GM23338 (cell line): Measurements from ENCODE around the gene ARID1B. TPM values are rescaled to one million over a fixed set of nuclear protein-coding genes. Genes with fewer than 3 reads are reported as not detected.

ENCODE experiments used
- ATAC-seq: fragments of 200-7000 bp; cut with Tn5 transposase; 3 replicates; pipeline ENCODE4 v1.9.1; 2020
- DNase-seq: peaks from one replicate; pipeline ENCODE4 v3.0.0-alpha.2; 2015; ENCODE audit warnings: low spot score
- H2AFZ ChIP-seq: fragments of 200-600 bp; sonication (generic); 2 replicates; pipeline ENCODE4 v1.8.0; 2016; ENCODE audit warnings: antibody characterized with exemption, mild to moderate bottlenecking, moderate library complexity
- H3F3A ChIP-seq: fragments of 200-600 bp; sonication (generic); replicated peaks from 2 replicates; pipeline ENCODE4 v1.8.0; 2017; ENCODE audit warnings: antibody characterized with exemption, mixed run types, low read depth
- H3K27ac ChIP-seq: fragments of 200-600 bp; sonication (generic); 2 replicates; pipeline ENCODE4 v1.6.1; 2016; ENCODE audit warnings: low read depth
- H3K27me3 ChIP-seq: fragments of 200-600 bp; sonication (generic); 2 replicates; pipeline ENCODE4 v1.8.0; 2016; ENCODE audit warnings: mild to moderate bottlenecking, mixed run types, moderate library complexity; ENCODE audit not compliant: insufficient read depth
- H3K36me3 ChIP-seq: fragments of 200-600 bp; sonication (generic); 2 replicates; pipeline ENCODE4 v1.8.0; 2016; ENCODE audit warnings: mild to moderate bottlenecking; ENCODE audit not compliant: insufficient read depth
- H3K4me1 ChIP-seq: fragments of 200-600 bp; sonication (generic); 2 replicates; pipeline ENCODE4 v1.8.0; 2016; ENCODE audit warnings: mild to moderate bottlenecking, moderate library complexity; ENCODE audit not compliant: insufficient read depth
- H3K4me2 ChIP-seq: fragments of 200-600 bp; sonication (generic); 2 replicates; pipeline ENCODE4 v1.7.1; 2017; ENCODE audit warnings: mixed run types
- H3K4me3 ChIP-seq: fragments of 200-600 bp; sonication (generic); 2 replicates; pipeline ENCODE4 v1.6.1; 2016; ENCODE audit warnings: mixed run types
- H3K79me2 ChIP-seq: fragments of 200-600 bp; sonication (generic); replicated peaks from 2 replicates; pipeline ENCODE4 v1.8.0; 2017; ENCODE audit warnings: mild to moderate bottlenecking; ENCODE audit not compliant: insufficient read depth
- H3K9me2 ChIP-seq: fragments of 200-600 bp; sonication (generic); 2 replicates; pipeline ENCODE4 v1.8.0; 2017; ENCODE audit not compliant: insufficient read depth
- H4K20me1 ChIP-seq: fragments of 200-600 bp; sonication (generic); replicated peaks from 2 replicates; pipeline ENCODE4 v1.8.0; 2017; ENCODE audit warnings: mild to moderate bottlenecking; ENCODE audit not compliant: insufficient read depth
- H3K27ac Mint-ChIP-seq: 2 replicates; pipeline ENCODE4 v1.8.0; 2020; ENCODE audit warnings: inconsistent platforms, mild to moderate bottlenecking, moderate library complexity, mixed read lengths
- H3K27me3 Mint-ChIP-seq: 3 replicates; pipeline ENCODE4 v1.8.0; 2022; ENCODE audit warnings: low read depth, mild to moderate bottlenecking, moderate library complexity, mixed read lengths, inconsistent platforms; ENCODE audit not compliant: insufficient read depth, poor library complexity
- H3K36me3 Mint-ChIP-seq: 3 replicates; pipeline ENCODE4 v1.8.0; 2021; ENCODE audit warnings: low read depth, mild to moderate bottlenecking, inconsistent platforms, moderate library complexity, mixed read lengths
- H3K4me1 Mint-ChIP-seq: 3 replicates; pipeline ENCODE4 v1.8.0; 2020; ENCODE audit warnings: mild to moderate bottlenecking, inconsistent platforms, mixed read lengths
- H3K4me3 Mint-ChIP-seq: 3 replicates; pipeline ENCODE4 v1.8.0; 2021; ENCODE audit warnings: moderate library complexity, mild to moderate bottlenecking, inconsistent platforms, mixed read lengths
- H3K9me3 Mint-ChIP-seq: 3 replicates; pipeline ENCODE4 v1.8.0; 2020; ENCODE audit warnings: moderate library complexity, mild to moderate bottlenecking, inconsistent platforms, mixed read lengths
- CREB1 ChIP-seq: fragments of 250-450 bp; sonication (Bioruptor Pico); IDR thresholded peaks from 2 replicates; pipeline ENCODE4 v1.5.0; 2020; ENCODE audit warnings: low read depth, mild to moderate bottlenecking, moderate library complexity
- ETS1 ChIP-seq: IDR thresholded peaks from 2 replicates; pipeline ENCODE4 v1.6.1; 2016; ENCODE audit warnings: antibody characterized with exemption
- EZH2 ChIP-seq: fragments of 200-600 bp; sonication (generic); IDR thresholded peaks from one replicate; pipeline ENCODE4 v1.8.0; 2017; ENCODE audit warnings: antibody characterized with exemption, mild to moderate bottlenecking, low read depth; ENCODE audit not compliant: unreplicated experiment
- EZH2phosphoT487 ChIP-seq: fragments of 200-600 bp; sonication (generic); IDR thresholded peaks from one replicate; pipeline ENCODE4 v1.8.1; 2018; ENCODE audit warnings: antibody characterized with exemption; ENCODE audit not compliant: unreplicated experiment
- JUNB ChIP-seq: IDR thresholded peaks from one replicate; pipeline ENCODE4 v1.6.1; 2016; ENCODE audit warnings: antibody characterized with exemption; ENCODE audit not compliant: unreplicated experiment
- NANOG ChIP-seq: IDR thresholded peaks from 2 replicates; pipeline ENCODE4 v1.6.1; 2016; ENCODE audit warnings: antibody characterized with exemption, borderline replicate concordance
- POLR2AphosphoS5 ChIP-seq: IDR thresholded peaks from 2 replicates; pipeline ENCODE4 v1.6.1; 2016; ENCODE audit warnings: antibody characterized with exemption, low read depth
- REST ChIP-seq: IDR thresholded peaks from one replicate; pipeline ENCODE4 v1.6.1; 2018; ENCODE audit warnings: antibody characterized with exemption; ENCODE audit not compliant: unreplicated experiment
- STAT1 ChIP-seq: IDR thresholded peaks from one replicate; pipeline ENCODE4 v1.6.1; 2016; ENCODE audit warnings: antibody characterized with exemption; ENCODE audit not compliant: unreplicated experiment
- ZNF114 ChIP-seq: fragments of 250-450 bp; sonication (Bioruptor Pico); IDR thresholded peaks from 2 replicates; pipeline ENCODE4 v1.5.0; 2020; ENCODE audit warnings: mild to moderate bottlenecking, moderate library complexity
- ZNF331 ChIP-seq: fragments of 250-450 bp; sonication (Bioruptor Pico); IDR thresholded peaks from 2 replicates; pipeline ENCODE4 v1.5.0; 2020; ENCODE audit warnings: low read depth, mild to moderate bottlenecking, moderate library complexity
- polyA plus RNA-seq: library from polyadenylated mRNA; unstranded; fragments of >200 nt; fragmentation: Nextera tagmentation; extraction: Ambion mirVana; gene quantifications from 2 replicates; pipeline ENCODE4 v1.2.1, GENCODE V29; 2016
- total RNA-seq: library from RNA; depleted of rRNA; stranded (reverse); fragments of >200 nt; shearing (Covaris generic); gene quantifications from 2 replicates; pipeline ENCODE4 v1.2.3, GENCODE V29; 2014
- TF ChIP-seq, protein P1 (sequence below), 2 experiments: fragments of 200-600 bp in 1 of 2; sonication (generic) in 1 of 2; conservative IDR thresholded peaks; 2 replicates each; pipeline versions ENCODE4 v1.5.1 to v1.6.1; 2016 to 2017; ENCODE audit warnings: antibody characterized with exemption in 2 of 2, low read depth in 2 of 2, mild to moderate bottlenecking in 2 of 2, moderate library complexity in 1 of 2

The ARID1B gene
- total and polyA plus RNA-seq, 2 experiments from 2014 or later, result 59.3 to 72.2 TPM

GRCh38 chr6:156969233-156969632 is 192.1 kb downstream of the ARID1B start:
- H3K27me3 ChIP-seq, result no peaks in the 10 kb centered on the region
- no peak for DNase-seq
- peaks cover 71% of the 10 kb centered on the region for H3K4me1 Mint-ChIP-seq

DNA sequence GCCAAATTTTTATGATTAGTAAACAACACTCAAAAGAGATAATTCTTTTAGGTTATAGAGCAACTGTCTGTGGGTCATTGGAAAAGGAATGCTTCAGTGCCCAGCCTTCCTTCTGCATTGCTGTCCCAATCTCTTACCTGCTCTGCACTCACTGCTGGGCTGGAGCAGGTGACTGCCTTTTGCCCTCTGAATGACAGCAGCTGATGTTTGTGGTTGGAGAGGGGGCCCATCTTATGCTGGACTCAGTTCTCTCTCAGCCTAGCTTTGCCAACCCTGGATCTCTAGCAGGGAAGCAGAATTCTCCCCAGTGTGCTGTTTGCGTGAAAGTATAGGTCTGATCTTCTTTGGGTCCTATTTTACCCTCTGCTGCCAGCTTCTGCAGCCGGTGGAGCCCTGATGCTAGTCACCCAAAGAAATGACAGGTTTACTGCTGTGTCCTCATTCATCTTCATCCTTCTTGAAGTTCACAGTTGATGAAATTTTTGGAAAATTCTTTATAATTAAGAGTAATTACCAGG is 193.5 kb downstream of the ARID1B start:
- DNase-seq (no peak), ATAC-seq (peak; percentile 54)
- Histone ChIP-seq H3K4me3 (no peak overlapping the region), H3K27me3 (no peaks in the 10 kb centered on the region), H3K79me2 (peaks cover 100% of the 10 kb centered on the region), H3K9me2 (no peaks in the 10 kb centered on the region), H3K4me1 (peaks cover 61% of the 10 kb centered on the region), H2AFZ (no peak overlapping the region), H3F3A (no peaks in the 10 kb centered on the region), H3K27ac (no peak overlapping the region), H3K36me3 (no peaks in the 10 kb centered on the region), H3K4me2 (no peak overlapping the region), H4K20me1 (no peaks in the 10 kb centered on the region)
- no peaks in the 10 kb centered on the region for H3K9me3 Mint-ChIP-seq
- no peaks in the 10 kb centered on the region for H3K36me3 Mint-ChIP-seq
- H3K4me3 Mint-ChIP-seq, result no peak overlapping the region
- no peak overlapping the region for H3K27ac Mint-ChIP-seq
- peaks cover 2% of the 10 kb centered on the region for H3K27me3 Mint-ChIP-seq
- peaks cover 67% of the 10 kb centered on the region for H3K4me1 Mint-ChIP-seq
- no peak for TF ChIP-seq ETS1
- TF ChIP-seq, protein P1, sequence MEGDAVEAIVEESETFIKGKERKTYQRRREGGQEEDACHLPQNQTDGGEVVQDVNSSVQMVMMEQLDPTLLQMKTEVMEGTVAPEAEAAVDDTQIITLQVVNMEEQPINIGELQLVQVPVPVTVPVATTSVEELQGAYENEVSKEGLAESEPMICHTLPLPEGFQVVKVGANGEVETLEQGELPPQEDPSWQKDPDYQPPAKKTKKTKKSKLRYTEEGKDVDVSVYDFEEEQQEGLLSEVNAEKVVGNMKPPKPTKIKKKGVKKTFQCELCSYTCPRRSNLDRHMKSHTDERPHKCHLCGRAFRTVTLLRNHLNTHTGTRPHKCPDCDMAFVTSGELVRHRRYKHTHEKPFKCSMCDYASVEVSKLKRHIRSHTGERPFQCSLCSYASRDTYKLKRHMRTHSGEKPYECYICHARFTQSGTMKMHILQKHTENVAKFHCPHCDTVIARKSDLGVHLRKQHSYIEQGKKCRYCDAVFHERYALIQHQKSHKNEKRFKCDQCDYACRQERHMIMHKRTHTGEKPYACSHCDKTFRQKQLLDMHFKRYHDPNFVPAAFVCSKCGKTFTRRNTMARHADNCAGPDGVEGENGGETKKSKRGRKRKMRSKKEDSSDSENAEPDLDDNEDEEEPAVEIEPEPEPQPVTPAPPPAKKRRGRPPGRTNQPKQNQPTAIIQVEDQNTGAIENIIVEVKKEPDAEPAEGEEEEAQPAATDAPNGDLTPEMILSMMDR (conservative IDR thresholded peaks at IDR 0.05; ENCODE audit: low read depth in 2 of 2), result no peak
- no peak for TF ChIP-seq CREB1 (CRISPR knock-in tag)
- TF ChIP-seq STAT1, result no peak
- TF ChIP-seq JUNB, result no peak
- no peak for TF ChIP-seq EZH2phosphoT487
- no peak for TF ChIP-seq ZNF114 (CRISPR knock-in tag)
- no peak for TF ChIP-seq POLR2AphosphoS5
- no peak for TF ChIP-seq NANOG
- TF ChIP-seq EZH2, result no peak
- TF ChIP-seq ZNF331, result no peak

More at GRCh38 chr6:156969233-156969632, 192.1 kb downstream of the ARID1B start:
- Histone ChIP-seq H4K20me1 (no peaks in the 10 kb centered on the region), H3K36me3 (no peaks in the 10 kb centered on the region), H3K27ac (no peak overlapping the region), H3K4me1 (peaks cover 61% of the 10 kb centered on the region), H3K79me2 (peaks cover 100% of the 10 kb centered on the region), H3F3A (no peaks in the 10 kb centered on the region), H3K4me3 (no peak overlapping the region), H3K9me2 (no peaks in the 10 kb centered on the region), H3K4me2 (no peak overlapping the region), H2AFZ (no peak overlapping the region)
- Mint-ChIP-seq H3K9me3 (no peaks in the 10 kb centered on the region), H3K27ac (peak overlapping the region; percentile 26), H3K36me3 (no peaks in the 10 kb centered on the region), H3K4me3 (no peak overlapping the region), H3K27me3 (peaks cover 2% of the 10 kb centered on the region)
- no peak for TF ChIP-seq STAT1
- no peak for TF ChIP-seq REST
- no peak for ATAC-seq
